GM21526 (cell line): ENCODE data around the gene RAET1L.
"Not testable (repeated sequence)": the region's sequence is repeated elsewhere in the genome, so short reads cannot be mapped to it uniquely, and the experiment has no call there.

ENCODE experiments used
- ATAC-seq: cut with Tn5 transposase; IDR thresholded peaks from one replicate; pipeline ENCODE4 v1.9.1; 2021; ENCODE audit warnings: moderate library complexity; ENCODE audit not compliant: unreplicated experiment, low FRiP score

The RAET1L gene

DNA sequence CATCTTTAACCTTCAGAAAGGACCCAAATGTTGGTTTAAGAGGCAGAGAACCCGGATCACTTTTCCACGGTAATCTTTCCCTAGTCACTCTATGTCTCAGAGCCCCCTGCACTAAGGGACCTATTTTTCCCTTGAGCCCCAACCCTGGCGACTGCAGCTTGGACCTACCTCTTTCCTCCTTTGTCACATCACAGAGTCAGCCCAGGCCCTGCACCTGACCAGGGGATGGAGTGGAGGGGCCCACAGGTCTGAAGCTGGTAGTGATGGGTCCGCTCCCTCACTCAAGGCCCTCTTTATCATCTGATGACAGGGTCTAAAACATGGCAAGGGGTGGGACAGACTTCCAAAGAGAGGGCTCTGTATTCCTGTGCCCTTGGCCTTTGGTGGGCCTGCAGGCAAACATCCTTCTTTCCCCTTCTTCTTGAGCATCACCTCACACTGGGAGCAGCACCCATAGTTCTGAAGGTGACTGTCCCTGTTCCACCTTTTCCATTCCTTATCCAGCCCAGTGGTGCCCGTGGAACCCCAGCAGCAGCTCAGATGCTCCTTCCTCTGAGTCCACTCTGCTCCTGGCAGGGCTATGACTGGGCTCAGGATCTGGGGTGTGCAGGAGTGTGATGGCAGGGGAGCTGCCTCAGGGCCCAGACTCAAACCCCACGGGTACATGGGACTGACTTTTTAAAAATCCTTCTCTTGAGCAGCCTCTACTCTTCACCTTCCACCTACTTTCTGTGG, 6.3 kb downstream of the RAET1L start:
- ATAC-seq, result no peak

DNA sequence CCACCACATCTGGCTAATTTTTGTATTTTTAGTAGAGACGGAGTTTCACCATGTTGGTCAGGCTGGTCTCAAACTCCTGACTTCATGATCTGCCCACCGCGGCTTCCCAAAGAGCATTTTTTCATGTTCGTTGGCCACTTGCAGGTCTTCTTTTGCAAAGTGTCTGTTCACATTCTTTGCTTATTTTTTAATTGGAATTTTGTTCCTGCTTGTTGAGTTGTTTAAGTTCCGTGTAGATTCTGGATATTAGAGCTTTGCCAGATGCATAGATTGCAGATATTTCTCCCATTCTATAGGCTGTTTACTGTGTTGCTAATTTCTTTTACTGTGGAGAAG, 8.2 kb downstream of the RAET1L start:
- ATAC-seq, result not testable (repeated sequence)

DNA sequence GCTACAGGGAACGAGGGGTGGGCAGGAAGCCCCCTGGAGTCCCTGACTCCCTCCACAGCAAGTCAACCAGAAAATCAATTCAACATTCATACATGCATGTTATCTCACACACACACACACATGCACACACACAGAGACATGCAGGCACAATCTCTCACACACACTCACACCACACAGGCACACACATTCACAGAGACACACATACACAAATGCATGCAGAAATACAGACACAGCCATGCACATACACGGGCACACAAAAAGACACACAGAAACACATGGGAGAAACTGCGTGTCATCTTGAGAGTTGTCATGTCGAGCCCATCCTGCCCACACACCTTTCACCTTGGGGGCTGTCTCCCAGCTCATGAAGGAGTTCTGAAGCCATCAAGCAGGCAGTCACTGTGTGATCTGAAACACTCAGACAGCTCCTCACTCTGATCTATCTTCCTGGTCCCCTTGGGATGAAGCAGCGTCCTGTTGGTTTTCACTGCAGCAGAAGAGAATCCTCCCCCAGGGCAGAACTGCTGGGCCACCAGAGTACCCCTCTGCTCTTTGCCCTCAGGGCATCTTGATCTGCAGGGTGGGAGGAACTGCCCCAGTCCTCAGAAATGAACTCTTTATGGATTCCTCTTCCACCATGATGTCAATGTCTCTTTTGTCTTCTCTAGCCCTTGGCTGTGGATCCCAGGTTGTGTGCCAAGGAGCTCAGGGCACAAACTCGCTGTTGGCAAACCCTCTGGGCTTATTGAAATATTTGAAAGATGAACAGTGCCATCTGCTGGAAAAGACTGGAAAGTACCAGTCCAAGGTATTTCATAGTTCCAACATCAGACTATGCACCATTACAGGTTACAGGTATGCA, 8.8 kb downstream of the RAET1L start:
- no peak for ATAC-seq

DNA sequence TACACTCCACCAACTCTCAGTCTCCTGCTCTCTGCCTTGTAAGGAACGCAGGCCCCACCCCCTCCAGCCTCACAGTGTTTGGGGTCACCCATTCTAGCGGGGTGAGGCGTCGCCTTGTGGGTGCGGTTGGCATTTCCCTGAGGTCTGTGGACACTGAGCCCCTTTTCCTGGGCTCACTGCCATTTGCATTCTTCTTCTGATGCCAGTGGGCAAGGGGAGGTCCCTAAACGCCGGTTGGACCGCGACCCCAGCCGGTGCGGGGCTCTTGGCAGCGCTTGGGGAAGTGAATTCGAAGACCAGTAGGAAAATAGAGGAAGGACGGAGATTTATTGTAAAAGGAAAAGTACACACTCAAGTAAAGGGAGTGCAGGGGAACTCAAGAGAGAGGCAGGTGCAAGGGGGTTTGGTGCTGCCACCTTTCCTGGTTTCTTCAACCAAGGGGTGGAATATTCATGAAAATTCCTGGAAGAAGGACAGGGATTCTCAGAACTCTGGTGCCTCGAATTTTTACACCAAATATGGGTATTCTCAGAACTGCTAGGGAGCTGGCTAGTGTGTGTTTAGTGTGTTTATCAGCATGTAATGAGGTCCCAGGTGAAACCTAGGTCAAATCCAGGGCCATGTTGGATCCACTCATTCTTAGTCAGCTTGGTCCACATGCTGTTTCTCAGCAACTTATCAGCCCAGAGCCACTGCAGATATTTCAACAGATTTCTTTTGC, 9.9 kb downstream of the RAET1L start:
- not testable (repeated sequence) for ATAC-seq

DNA sequence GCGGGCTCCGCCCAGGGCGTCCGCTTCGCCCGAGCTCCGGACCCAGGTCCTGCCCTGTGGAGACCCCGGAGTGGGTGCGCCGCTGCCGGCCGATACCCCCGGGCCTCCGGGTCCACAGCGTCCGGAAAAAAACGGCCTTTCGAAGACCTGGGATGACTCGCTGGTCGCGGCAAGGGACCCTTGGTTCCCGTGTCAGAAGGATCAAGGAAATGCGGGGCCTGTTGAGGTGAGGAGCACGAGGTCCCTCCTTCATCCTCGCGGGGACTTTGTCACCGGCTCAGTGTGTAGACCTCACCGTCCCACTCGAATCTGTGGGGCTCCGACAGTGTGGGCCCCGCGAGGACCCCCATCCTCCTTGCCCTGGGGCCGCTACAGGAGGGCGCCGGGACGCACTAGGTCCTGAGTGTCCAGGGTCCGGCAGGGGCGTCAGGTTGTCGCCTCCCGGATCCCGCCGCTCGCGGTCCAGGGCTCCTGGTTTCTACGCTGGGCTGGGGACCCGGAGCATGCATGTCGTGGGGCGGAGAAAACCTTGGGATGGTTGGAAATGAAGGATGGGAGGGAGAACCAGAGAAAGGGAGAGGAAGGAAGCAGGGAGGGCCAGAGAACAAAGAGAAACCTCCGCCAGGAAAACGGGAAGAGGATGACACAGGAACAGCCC, 10.6 kb downstream of the RAET1L start:
- not testable (repeated sequence) for ATAC-seq

DNA sequence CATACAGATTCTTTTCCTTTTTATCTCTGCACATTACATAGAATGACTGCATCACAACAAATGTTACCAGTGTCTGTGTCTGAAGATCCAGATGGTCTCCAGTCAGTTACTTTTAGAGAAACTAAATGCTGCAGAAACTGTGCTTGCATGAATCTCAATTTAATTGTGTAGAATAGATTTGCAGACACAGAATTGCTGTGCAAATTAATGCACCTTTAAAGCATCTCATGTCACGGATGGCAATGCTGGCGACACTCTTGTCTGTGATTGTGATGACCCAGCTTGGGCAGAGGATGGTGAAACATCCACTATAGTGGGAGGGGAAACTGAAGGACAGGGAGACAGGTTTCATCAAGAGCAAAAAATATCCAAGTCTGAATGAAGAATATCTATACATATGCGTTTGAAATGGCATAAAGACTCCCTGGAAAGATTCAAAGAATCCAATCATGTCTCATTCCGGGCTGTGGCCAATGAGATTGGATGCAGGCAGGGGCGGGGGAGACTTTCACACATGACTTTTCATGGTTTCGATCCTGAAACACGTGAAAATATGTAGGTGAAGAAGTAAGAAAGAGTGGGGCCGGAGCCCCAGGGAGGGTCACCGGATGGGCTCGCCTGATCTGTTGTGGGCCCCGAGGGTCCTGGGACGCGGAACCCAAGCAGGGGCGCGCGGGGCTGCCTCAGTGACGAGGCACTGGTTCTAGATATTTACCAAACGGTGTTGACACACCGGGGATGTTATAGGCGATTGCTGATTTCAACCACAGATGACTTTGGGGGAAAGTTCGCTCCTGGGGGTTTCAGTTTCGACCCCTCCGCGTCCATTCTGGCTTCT, 11.3 kb downstream of the RAET1L start:
- not testable (repeated sequence) for ATAC-seq

DNA sequence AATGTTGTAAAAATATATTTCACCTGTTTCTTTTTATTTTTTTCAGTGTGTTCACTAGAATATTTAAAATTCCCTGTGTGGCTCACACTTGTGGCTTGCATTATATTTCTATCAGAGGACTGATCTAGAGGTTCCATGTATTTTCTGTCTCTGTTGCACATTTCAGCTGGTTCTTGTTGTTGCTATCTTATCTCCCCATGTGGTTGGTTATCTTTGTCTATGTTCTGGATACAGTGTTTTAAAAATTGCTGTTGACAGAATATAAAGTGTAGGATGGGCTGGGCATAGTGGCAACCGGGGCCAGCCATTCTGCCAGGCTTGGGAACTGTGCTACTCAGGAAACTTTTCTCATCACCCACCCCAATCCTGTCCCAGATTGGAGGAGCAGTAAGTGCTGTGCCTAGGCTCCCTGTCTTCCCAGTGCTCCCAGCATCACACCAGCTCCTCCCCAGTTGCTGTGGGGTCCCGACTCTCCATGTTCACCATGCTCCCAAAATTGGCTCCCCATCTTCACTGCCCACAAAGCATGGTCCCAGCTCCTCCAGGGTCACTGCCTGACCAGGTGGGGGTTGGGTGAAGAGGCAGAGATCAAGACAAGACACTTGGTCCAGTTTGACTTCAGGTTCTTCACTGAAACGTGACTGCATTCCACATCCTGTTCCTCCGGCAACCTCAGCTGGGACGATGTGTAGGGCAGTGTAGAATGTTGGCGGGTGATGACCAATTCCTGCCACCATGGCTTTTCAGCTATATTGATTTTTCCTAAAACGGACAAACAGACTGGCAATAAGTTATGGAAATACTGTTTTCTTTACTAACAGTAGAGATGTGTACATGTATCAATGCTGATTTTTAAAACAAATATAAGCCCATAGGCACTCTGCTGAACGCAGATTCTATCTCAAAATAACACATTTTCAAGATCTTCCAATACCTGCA, 12.2 kb downstream of the RAET1L start:
- ATAC-seq, result not testable (repeated sequence)

DNA sequence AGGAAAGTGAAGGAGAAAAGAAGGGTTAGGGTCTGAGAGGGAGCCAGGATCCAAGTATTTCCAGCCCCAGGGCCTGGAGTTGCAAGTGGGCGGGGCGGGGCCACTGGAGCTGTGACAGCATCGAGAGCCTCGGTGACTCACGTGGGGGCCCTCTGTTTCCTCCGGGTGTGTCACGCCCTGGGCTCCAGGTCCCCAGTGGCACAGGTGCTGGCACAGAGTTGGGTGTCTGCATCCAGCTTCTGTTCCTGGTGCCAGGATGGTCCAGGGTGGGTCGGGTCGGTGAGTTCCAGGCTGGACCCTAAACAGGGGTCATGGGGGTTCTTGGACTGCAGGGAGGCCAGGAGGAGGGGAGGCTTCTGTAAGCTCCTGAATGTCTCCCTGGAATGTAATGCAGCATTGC, 16.7 kb downstream of the RAET1L start:
- no peak for ATAC-seq

DNA sequence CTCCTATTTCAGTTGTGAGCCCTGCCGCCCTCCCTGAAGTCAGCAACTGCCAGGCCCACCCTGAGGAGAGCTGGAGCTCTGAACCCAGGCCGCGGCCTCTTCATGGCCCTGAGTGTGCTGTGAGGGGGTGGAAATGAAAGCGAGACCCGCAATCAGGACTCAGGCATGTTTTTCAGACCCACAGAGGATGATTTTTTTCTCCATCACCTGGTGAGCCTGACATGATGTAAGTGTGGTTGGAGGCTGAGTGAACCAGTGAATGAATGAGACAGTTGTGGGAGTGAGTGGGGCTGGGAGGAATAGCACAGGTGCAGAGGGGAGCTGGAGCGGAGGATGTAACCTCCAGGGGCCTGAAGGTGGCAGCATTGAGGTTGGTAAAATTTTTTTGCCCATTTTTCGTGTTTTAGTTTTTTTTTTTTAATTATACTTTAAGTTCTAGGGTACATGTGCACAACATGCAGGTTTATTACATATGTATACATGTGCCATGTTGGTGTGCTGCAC, 18.3 kb downstream of the RAET1L start:
- ATAC-seq, result no peak

DNA sequence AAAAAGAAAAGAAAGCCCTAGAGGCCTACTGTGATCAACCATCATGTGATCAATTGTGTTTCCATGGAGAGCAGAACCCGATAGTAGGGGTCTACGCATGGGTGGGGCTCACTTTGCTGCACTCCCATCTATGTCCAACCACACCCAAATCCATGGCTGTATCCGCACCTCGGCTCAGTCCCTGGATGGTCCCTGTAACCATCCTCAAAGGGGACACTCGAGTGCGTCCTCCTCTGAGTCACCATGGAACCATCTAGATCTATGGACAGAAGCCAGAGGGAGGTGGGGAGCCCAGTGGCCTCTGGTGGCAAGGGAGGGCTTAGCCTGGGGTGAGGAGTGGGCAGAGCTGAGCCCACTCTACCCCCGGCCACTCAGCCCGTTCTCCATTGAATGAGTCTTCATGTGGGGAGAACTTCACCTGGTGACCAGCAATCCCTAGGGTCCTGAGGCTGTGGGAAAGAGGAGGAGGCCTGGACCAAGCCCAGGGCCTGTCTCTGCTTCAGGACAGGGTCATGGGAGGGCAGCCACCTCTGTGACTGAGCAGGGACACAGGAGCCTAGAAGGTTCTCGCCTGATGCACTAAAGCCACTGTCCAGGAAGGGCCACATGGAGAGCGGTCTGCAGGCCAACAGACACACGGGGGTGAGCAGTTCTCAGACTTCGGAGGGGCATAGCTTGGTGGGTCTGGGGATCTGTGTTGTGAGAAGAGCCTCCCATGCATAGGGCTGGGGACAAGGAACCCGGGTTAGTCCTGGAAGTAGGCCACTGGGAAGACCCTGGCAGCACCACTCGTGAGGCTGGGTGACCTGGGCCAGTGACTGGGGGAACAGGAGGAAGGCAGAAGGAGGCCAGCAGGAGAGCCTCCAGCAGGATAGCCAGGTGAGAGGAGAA, 19.3 kb downstream of the RAET1L start:
- ATAC-seq, result no peak

DNA sequence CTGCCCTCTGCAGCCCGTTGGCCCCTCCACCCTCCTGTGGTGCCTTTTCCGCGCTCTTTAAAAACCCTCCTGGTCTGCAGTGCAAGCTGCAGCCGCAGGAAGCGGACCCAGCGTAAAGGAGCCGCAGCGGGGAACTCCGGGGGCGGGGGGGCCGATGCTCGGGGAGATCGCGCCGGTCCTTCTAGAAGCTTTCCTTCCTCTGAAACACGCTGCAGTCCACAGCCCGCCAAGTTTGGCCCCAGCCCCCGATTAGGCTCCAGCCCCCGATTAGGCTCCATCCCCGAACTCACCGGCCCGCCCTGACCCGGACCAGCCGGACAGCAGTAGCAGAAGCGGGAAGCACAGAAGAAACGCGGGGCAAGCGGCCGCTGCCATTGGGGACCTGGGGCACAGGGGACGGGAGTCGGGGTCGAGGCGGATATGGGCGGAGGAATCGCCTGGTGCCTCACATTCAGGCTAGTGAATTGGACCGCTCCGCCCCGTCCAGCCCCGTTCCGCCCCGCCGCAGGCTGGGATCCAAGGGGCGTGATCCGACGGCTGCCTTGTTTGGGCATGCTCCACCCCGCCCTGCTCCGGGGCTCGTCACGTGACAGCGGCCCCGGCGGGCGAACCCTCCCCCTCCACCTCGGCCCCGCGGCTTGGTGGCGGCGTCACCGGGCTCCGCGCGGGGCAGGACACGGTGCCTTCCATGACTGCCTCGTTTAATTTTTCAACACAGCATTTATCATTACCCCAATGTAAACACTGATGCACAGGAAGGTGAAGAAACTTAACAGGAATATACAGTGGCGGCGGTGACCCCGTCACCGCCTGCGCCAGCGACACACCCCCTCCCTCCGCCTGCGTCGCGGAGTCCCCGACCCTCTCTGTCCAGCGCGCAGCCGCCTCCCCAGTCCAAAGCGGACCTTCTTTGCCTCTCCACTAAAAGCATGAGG, 20.3 kb downstream of the RAET1L start:
- ATAC-seq, result peak; percentile 71

DNA sequence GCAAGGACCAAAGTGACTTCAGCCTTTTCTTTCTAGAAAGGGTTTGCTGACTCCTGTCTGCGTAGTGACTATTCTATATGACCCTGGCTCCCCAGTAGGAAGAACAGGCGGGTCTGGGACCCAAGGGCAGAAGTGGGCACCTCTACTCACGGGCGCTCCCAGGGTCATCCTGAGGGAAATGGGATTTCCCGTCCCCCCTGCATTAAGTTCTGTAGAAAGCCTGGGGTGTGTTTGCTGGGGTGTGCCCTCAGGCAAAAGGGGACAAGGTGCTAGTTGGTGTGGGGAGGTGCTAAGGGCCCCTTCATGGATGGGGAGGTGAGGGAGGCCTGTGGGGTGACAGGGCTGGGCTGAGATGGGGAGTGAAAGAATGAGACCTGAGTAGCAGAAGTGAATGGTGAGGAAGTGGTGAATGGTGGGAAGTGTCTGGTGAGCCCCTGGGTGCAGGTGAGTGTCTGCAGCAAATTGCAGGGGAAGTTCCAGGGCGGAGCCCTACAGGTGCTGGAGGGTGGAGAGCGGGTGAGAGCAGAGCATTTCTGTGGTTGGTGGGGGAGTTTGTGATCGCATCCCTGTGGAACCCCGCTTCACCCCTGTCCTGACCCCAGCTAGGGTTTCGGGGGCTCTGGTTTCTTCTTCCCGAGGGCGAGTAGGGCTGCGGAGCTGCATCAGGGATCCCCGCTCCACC, 21.1 kb downstream of the RAET1L start:
- peak; percentile 21 for ATAC-seq

DNA sequence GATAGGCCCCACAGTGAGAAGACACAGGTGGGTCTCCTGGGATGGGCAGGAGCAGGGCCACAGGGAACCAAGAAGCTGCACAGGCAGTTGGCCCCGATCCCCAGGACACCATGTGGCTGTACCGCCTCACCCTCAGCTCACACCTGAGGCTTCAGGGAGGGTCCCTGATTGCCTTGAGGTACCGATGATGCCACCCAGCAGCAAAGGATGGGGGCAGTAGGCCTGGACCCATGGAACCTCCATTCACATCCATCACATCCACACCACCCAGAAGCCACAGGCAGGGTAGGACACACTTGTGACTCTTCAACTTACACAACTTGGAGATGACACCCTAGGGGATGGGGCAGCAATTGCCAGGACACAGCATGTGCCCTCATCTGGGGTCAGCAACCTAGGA, 21.7 kb downstream of the RAET1L start:
- ATAC-seq, result not testable (repeated sequence)

DNA sequence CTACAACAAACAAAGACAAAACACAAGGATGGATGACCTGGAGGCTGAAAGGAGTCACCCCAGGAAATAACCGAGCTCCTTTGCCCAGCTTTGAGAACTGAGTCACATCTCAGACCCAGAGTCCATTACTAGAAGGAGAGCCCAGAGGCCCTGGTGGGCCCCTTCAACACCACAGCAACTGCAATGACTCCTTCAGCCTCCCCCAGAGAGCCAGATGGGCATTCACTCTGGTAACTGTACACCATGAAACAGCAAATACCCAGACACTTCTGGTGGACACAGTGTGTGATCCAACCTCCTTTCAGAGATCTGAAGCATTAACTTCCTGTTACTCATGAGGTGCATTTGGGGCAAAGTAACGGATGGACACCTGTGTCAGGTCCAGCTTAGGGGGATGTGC, 22.6 kb downstream of the RAET1L start:
- ATAC-seq, result no peak

DNA sequence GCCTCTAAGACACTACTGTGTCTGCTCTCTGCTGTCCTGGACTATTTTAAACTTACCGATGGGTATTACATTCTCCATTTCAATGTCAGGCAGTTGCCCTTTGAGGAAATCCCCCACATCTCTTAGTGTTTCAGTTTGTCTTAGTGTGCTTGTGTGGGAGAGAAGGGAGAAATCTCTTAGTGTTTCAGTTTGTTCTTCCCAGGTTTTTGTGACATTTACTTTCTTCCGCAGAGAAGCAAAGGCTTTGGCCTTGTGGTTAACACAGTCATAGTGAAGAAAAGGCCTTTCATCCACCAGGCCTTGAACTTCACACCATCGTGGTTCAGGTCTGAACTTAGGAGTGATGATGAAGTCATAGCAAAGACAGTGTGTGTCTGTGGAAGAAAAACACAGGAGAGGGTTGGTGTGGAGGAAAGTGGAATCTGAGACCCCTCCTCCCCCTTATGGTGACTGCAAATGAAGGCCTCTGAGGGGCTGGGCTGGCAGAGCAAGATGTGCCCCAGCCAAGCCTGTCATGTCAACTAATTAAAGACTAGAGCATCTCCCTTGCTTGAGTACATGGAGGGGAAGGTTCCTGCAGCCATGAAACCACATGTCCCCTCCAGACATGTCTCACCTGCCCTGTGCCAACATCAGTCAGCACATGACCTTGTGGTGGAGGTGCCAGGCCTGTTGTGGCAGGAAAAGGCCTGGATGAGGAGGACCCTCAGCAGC, 23.9 kb downstream of the RAET1L start:
- peak; percentile 44 for ATAC-seq
